NB4 (cell line): ENCODE measurements around the gene LRRC72.

Experiments
- DNase-seq: peaks from one replicate; pipeline ENCODE4 v3.0.0; 2010; ENCODE audit warnings: low read depth
- H3K4me3 ChIP-seq: one replicate; pipeline ENCODE4 v1.5.1; 2011; ENCODE audit warnings: mild to moderate bottlenecking, low read depth, low read length, moderate library complexity
- MYC ChIP-seq: IDR thresholded peaks from 2 replicates; pipeline ENCODE4 v1.6.1; 2011; ENCODE audit warnings: low read depth, low read length
- POLR2A ChIP-seq: IDR thresholded peaks from 2 replicates; pipeline ENCODE4 v1.6.1; 2011; ENCODE audit warnings: mild to moderate bottlenecking; ENCODE audit not compliant: insufficient read length; ENCODE audit errors: extremely low read depth
- TF ChIP-seq, protein P1 (sequence below): IDR thresholded peaks from 2 replicates; pipeline ENCODE4 v1.6.1; 2011; ENCODE audit warnings: low read depth, low read length
- TF ChIP-seq, protein P2 (sequence below): IDR thresholded peaks from one replicate; pipeline ENCODE4 v1.5.1; 2012; ENCODE audit warnings: low read depth, low read length

Gene LRRC72

DNA sequence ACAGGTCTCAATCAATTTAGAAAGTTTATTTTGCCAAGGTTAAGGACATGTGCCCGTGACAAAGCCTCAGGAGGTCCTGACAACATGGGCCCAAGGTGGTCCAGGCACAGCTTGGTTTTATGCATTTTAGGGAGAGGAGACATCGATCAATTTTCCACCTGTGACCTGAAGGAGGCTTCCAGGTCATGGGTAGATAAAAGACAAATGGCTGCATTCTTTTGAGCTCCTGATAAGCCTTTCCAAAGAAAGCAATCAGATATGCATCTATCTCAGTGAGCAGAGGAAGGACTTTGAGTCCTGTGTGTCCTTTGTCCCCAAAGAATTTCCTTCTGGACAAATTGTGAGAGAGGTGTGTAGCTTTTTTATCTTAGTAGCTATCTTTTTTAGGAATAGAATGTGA lies 15.8 kb downstream of the LRRC72 start:
- no peak for TF ChIP-seq POLR2A
- no peak for TF ChIP-seq MYC
- TF ChIP-seq, protein P1, sequence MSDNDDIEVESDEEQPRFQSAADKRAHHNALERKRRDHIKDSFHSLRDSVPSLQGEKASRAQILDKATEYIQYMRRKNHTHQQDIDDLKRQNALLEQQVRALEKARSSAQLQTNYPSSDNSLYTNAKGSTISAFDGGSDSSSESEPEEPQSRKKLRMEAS, result no peak
- TF ChIP-seq, protein P2, sequence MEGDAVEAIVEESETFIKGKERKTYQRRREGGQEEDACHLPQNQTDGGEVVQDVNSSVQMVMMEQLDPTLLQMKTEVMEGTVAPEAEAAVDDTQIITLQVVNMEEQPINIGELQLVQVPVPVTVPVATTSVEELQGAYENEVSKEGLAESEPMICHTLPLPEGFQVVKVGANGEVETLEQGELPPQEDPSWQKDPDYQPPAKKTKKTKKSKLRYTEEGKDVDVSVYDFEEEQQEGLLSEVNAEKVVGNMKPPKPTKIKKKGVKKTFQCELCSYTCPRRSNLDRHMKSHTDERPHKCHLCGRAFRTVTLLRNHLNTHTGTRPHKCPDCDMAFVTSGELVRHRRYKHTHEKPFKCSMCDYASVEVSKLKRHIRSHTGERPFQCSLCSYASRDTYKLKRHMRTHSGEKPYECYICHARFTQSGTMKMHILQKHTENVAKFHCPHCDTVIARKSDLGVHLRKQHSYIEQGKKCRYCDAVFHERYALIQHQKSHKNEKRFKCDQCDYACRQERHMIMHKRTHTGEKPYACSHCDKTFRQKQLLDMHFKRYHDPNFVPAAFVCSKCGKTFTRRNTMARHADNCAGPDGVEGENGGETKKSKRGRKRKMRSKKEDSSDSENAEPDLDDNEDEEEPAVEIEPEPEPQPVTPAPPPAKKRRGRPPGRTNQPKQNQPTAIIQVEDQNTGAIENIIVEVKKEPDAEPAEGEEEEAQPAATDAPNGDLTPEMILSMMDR, result no peak
- H3K4me3 ChIP-seq, result no peak overlapping the region
- DNase-seq, result no peak

DNA sequence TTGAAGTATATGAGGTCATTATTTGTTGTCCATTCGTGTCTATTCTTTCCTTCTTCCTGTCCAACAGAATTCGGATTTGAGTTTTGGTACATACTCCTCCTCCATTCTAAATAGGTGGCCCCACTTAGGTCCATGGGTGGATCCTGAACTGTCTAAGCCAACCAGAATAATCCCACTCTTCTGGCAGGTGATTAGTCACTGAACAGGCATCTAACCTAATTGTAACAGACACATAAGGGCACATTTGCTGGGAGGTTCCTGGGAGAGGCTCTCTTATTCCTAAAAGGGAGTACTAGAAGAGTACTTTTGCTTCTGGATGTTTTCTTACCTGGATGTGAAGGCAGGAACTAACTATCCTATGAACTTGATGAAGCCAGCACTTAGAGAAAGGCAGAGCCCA lies 16.8 kb downstream of the LRRC72 start:
- TF ChIP-seq, protein P1, result no peak
- no peak for TF ChIP-seq MYC
- TF ChIP-seq POLR2A, result no peak
- TF ChIP-seq, protein P2, result no peak
- H3K4me3 ChIP-seq, result no peak overlapping the region
- DNase-seq, result no peak

DNA sequence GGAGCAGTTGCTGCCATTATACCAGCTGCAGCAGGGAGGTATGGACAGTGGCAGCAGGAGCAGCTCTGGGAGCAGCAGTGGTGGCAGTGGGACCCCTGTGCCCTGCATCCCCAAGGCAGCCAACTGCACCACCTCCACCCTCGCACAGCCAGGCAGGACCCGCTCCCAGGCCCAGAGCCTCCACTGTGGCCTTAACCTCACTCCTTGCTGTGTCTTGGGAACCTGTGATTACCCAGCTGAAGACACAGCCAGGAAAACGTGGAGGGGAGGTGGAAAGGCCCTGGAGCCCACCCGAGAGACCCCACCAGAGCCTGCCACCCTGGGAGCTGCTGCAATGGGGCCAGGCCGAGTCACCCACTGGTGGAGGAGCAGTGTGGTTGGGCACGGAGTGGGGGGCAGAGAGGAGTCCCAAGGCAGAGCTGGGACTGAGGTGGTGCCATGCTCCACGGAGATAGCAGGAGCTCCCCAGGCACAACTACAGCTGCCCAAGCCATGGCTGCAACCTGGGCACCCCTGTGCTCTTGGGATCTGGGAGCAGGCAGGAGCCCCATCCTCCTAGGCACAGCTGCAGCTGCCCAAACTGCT lies 20.4 kb downstream of the LRRC72 start:
- DNase-seq, result no peak
- no peak overlapping the region for H3K4me3 ChIP-seq
- TF ChIP-seq MYC, result no peak
- TF ChIP-seq POLR2A, result no peak
- TF ChIP-seq, protein P2, result no peak
- TF ChIP-seq, protein P1, result no peak

DNA sequence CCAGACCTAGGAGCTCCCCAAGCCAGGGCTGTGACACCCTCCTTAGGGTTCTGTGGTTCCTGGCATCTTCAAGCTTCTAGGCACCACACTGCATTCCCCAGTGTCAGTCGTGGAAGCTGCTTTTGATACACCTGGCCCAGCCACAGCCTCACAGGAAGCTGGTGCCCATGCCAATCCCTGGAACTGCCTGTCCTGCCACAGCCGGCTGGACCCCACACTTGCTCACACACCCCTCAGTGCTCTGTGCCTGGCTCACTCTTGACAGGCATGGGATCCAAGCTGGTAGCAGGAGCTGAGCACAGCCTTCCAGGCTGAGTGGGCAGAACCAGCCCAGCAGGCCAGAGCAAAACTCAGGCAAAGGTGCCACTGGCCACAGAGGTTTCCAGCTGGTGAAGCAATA lies 21.8 kb downstream of the LRRC72 start:
- DNase-seq, result no peak
- TF ChIP-seq MYC (no peak), POLR2A (no peak)
- TF ChIP-seq, protein P2, result no peak
- TF ChIP-seq, protein P1, result no peak
- no peak overlapping the region for H3K4me3 ChIP-seq

DNA sequence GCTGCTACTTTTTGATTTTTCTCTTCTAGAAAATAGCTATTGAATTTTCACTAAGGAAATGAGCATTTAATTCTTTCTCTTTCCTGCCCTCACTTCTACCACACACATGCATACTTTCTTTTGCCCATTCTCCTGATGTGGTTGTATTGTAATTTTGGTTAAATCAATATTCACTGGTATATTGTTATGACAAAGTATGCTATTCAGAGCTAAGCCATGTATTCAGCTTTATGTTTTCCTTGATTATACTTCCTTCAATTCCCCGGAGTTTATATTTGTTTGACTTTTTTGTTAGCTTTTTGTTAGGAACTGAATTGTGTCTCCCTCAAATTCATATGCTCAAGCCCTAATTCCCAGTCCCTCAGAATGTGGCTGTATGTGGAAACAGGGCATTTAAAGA lies 24.0 kb downstream of the LRRC72 start:
- TF ChIP-seq MYC (no peak), POLR2A (no peak)
- TF ChIP-seq, protein P2, result no peak
- TF ChIP-seq, protein P1, result no peak
- DNase-seq, result no peak
- no peak overlapping the region for H3K4me3 ChIP-seq
